HT-29 (cell line): Measurements from ENCODE around the gene FCHSD1. TPM values are rescaled to one million over a fixed set of nuclear protein-coding genes. Genes with fewer than 3 reads are reported as not detected.

Experiments used
- total RNA-seq: library from RNA; depleted of rRNA; stranded (reverse); fragments of >200 nt; shearing (Covaris generic); gene quantifications from 2 replicates; pipeline ENCODE4 v1.2.3, GENCODE V29; 2014; rRNA removed

FCHSD1 gene
- total RNA-seq, 1 experiment from 2014 or later: 30.6 TPM

Other genes starting within 250 kb of the FCHSD1 start
- 0.31 and 0.50 TPM in 2 replicates for gene PCDHGA9, start 248.6 kb downstream of the FCHSD1 start, total RNA-seq
- 0.18 and 0.33 TPM in 2 replicates for gene PCDHGB6, start 243.4 kb downstream of the FCHSD1 start, total RNA-seq
- gene PCDHGA10, start 238.4 kb downstream of the FCHSD1 start, total RNA-seq: 2.8 and 4.3 TPM in 2 replicates
- gene PCDHGB7, start 233.7 kb downstream of the FCHSD1 start, total RNA-seq: 0.66 and 2.1 TPM in 2 replicates
- gene PCDHGA11, start 230.4 kb downstream of the FCHSD1 start, total RNA-seq: 0.13 and 0.64 TPM in 2 replicates
- 0.13 and 0.37 TPM in 2 replicates for gene PCDHGA12, start 220.9 kb downstream of the FCHSD1 start, total RNA-seq
- gene PCDHGC3, start 175.5 kb downstream of the FCHSD1 start, total RNA-seq: 1.8 and 2.1 TPM in 2 replicates
- gene PCDHGC4, start 166.4 kb downstream of the FCHSD1 start, total RNA-seq: 1.7 TPM in 1 of 2 replicates, not detected in the other
- 0.61 TPM in 1 of 2 replicates, not detected in the other for gene PCDHGC5, start 162.3 kb downstream of the FCHSD1 start, total RNA-seq
- gene DIAPH1, start 32.4 kb downstream of the FCHSD1 start, total RNA-seq: 52.1 and 74.7 TPM in 2 replicates
- gene HDAC3, start 14.6 kb downstream of the FCHSD1 start, total RNA-seq: 69.8 and 84.9 TPM in 2 replicates
- 26.6 and 27.2 TPM in 2 replicates for gene RELL2, start 14.4 kb downstream of the FCHSD1 start, total RNA-seq
- gene ARAP3, start 30.8 kb upstream of the FCHSD1 start, total RNA-seq: 0.21 and 0.38 TPM in 2 replicates
- 108 and 131 TPM in 2 replicates for gene PCDH1, start 227.0 kb upstream of the FCHSD1 start, total RNA-seq